ENCODE results near the gene SELE.

DNA sequence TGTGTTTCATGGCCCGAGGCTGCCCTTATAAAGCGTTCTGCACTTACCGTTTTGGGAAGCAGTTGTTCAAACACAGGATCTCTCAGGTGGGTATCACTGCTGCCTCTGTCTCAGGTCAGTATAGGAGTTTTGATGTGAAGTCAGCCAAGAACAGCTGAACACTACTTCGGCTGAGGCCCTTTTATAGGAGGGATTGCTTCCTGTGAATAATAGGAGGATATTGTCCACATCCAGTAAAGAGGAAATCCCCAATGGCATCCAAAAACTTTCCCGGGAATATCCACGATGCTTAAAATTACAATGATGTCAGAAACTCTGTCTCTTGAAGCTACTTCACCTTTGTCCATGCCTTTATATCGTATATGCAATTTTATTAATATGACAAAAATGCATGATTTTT, at the start of gene SELE:
- TF ChIP-seq GATA3 (IDR thresholded peaks at IDR 0.05; ENCODE audit: low read depth, low read length) (no peak), GATA2 (IDR thresholded peaks at IDR 0.05; ENCODE audit: low read depth, low read length) (no peak)

Data from SH-SY5Y (cell line).